Keratinocyte (primary cell): ENCODE results near the gene CLDN22. TPM values are rescaled to one million over a fixed set of nuclear protein-coding genes. Genes with fewer than 3 reads are reported as not detected.

Experiments used
- DNase-seq: peaks from one replicate; pipeline ENCODE4 v3.0.0-alpha.2; 2011; ENCODE audit warnings: low read depth, missing footprints, low spot score
- FAIRE-seq: peaks from 2 replicates; lab custom pipeline; 2011; peaks lifted over from hg19 to GRCh38; lab: Jason Lieb, UNC
- H2AFZ ChIP-seq: 2 replicates; pipeline ENCODE4 v1.6.0; 2012; ENCODE audit warnings: low read length, control low read depth, inconsistent platforms; ENCODE audit not compliant: control insufficient read depth
- H3K27ac ChIP-seq: 2 replicates; pipeline ENCODE4 v1.5.1; 2011; ENCODE audit warnings: low read length; ENCODE audit not compliant: control insufficient read depth, insufficient read depth
- H3K27me3 ChIP-seq: 3 replicates; pipeline ENCODE4 v1.6.0; 2011; ENCODE audit warnings: low read length; ENCODE audit not compliant: control insufficient read depth, insufficient read depth; ENCODE audit errors: extremely low read depth
- H3K36me3 ChIP-seq, 2 experiments: 2 replicates in 1 of 2; 3 replicates in 1 of 2; pipeline ENCODE4 v1.5.1; 2011; ENCODE audit warnings: low read length in 2 of 2, mild to moderate bottlenecking in 1 of 2; ENCODE audit not compliant: control insufficient read depth in 2 of 2, insufficient read depth in 2 of 2; ENCODE audit errors: extremely low read depth in 1 of 2
- H3K4me1 ChIP-seq: 3 replicates; pipeline ENCODE4 v1.5.1; 2011; ENCODE audit warnings: low read length; ENCODE audit not compliant: control insufficient read depth, insufficient read depth; ENCODE audit errors: extremely low read depth
- H3K4me2 ChIP-seq: 3 replicates; pipeline ENCODE4 v1.6.0; 2011; ENCODE audit warnings: low read depth, low read length; ENCODE audit not compliant: control insufficient read depth, insufficient read depth; ENCODE audit errors: extremely low read depth
- H3K4me3 ChIP-seq, 3 experiments: fragments of 200-600 bp in 1 of 3; sonication (generic) in 1 of 3; 2 replicates in 2 of 3; 3 replicates in 1 of 3; pipeline ENCODE4 v1.5.1; 2011 to 2016; ENCODE audit warnings: low read length in 3 of 3, mild to moderate bottlenecking in 3 of 3, control low read depth in 2 of 3, inconsistent platforms in 1 of 3, low read depth in 1 of 3, mixed read lengths in 1 of 3, mixed run types in 1 of 3, moderate library complexity in 1 of 3; ENCODE audit not compliant: control insufficient read depth in 2 of 3, insufficient read depth in 2 of 3; ENCODE audit errors: extremely low read depth in 1 of 3
- H3K79me2 ChIP-seq: 2 replicates; pipeline ENCODE4 v1.6.0; 2012; ENCODE audit warnings: low read length; ENCODE audit not compliant: control insufficient read depth, insufficient read depth
- H3K9ac ChIP-seq: 3 replicates; pipeline ENCODE4 v1.6.0; 2011; ENCODE audit warnings: low read length; ENCODE audit not compliant: control insufficient read depth, insufficient read depth; ENCODE audit errors: extremely low read depth
- H3K9me1 ChIP-seq: 3 replicates; pipeline ENCODE4 v1.6.0; 2011; ENCODE audit warnings: low read length; ENCODE audit not compliant: control insufficient read depth, insufficient read depth; ENCODE audit errors: extremely low read depth
- H3K9me3 ChIP-seq: 2 replicates; pipeline ENCODE4 v1.5.1; 2012; ENCODE audit warnings: low read depth, low read length; ENCODE audit not compliant: control insufficient read depth
- H4K20me1 ChIP-seq: 3 replicates; pipeline ENCODE4 v1.6.0; 2011; ENCODE audit warnings: low read length; ENCODE audit not compliant: control insufficient read depth, insufficient read depth; ENCODE audit errors: extremely low read depth
- CTCF ChIP-seq, 3 experiments: IDR thresholded peaks in 1 of 3; conservative IDR thresholded peaks in 1 of 3; optimal IDR thresholded peaks in 1 of 3; 2 replicates in 2 of 3; 3 replicates in 1 of 3; pipeline versions ENCODE3 to v1.5.1; 2011; ENCODE audit warnings: low read length in 3 of 3, mild to moderate bottlenecking in 3 of 3, moderate library complexity in 2 of 3, control low read depth in 1 of 3, inconsistent platforms in 1 of 3; ENCODE audit not compliant: insufficient read depth in 2 of 3; ENCODE audit errors: extremely low read depth in 1 of 3
- EZH2 ChIP-seq: IDR thresholded peaks from one replicate; pipeline ENCODE4 v1.6.1; 2012; ENCODE audit warnings: inconsistent platforms, mild to moderate bottlenecking, low read length, moderate library complexity
- dilution Hi-C: fragments of 300-500 bp; cut with MboI; formaldehyde crosslinking; loops from one replicate; pipeline ENCODE4 v1.7.0; 2020; ENCODE audit warnings: low sequenced_read_pairs; ENCODE audit not compliant: extremely low pct_ligation_motif_present
- polyA plus RNA-seq, 5 experiments: library from polyadenylated mRNA; depleted of rRNA in 3 of 5; stranded (reverse) in 3 of 5; stranded (forward) in 1 of 5; unstranded in 1 of 5; fragments of >200 nt; gene quantifications; 1 replicate in 1 of 5; 2 replicates in 3 of 5; 3 replicates in 1 of 5; pipeline versions ENCODE4 v1.2.1 to v1.2.3, GENCODE V29; 2011 to 2012; ENCODE audit warnings: missing spikeins in 2 of 5, low read depth in 1 of 5, low replicate concordance in 1 of 5

The CLDN22 gene
- polyA plus RNA-seq, 1 donor (not counting 4 experiments of a cell fraction or from before 2014, with no cell fraction given): 0.03 TPM

GRCh38 chr4:183300655-183301054 is 19.4 kb downstream of the CLDN22 start:
- H4K20me1 ChIP-seq: no peaks in the 10 kb centered on the region
- H2AFZ ChIP-seq: no peak overlapping the region
- H3K79me2 ChIP-seq: no peaks in the 10 kb centered on the region
- no peaks in the 10 kb centered on the region for H3K9me3 ChIP-seq
- H3K27me3 ChIP-seq: no peaks in the 10 kb centered on the region
- H3K4me3 ChIP-seq: no peak overlapping the region
- FAIRE-seq (no peak), DNase-seq (no peak)
- H3K9me1 ChIP-seq: no peaks in the 10 kb centered on the region
- H3K4me1 ChIP-seq: peaks cover 5% of the 10 kb centered on the region
- no peak for TF ChIP-seq EZH2
- no peak for TF ChIP-seq CTCF (optimal IDR thresholded peaks at IDR 0.05 in 1 of 3, IDR thresholded peaks at IDR 0.05 in 1 of 3, conservative IDR thresholded peaks at IDR 0.05 in 1 of 3; ENCODE audit: extremely low read depth in 1 of 3, insufficient read depth in 2 of 3, low read length in 3 of 3)
- dilution Hi-C loops: no loop called here
- H3K27ac ChIP-seq: no peak overlapping the region
- no peak overlapping the region for H3K9ac ChIP-seq
- H3K4me2 ChIP-seq: peak overlapping the region; percentile 16
- H3K36me3 ChIP-seq: no peaks in the 10 kb centered on the region

- no peak overlapping the region for H2AFZ ChIP-seq
- H3K9me3 ChIP-seq: no peaks in the 10 kb centered on the region
- H3K9ac ChIP-seq: no peak overlapping the region
- no peak overlapping the region for H3K4me3 ChIP-seq
- H4K20me1 ChIP-seq: no peaks in the 10 kb centered on the region
- H3K9me1 ChIP-seq: no peaks in the 10 kb centered on the region
- FAIRE-seq (no peak), DNase-seq (no peak)
- H3K4me2 ChIP-seq: no peak overlapping the region
- no peaks in the 10 kb centered on the region for H3K79me2 ChIP-seq
- dilution Hi-C loops: no loop called here
- no peaks in the 10 kb centered on the region for H3K27me3 ChIP-seq
- no peaks in the 10 kb centered on the region for H3K36me3 ChIP-seq
- no peak for TF ChIP-seq CTCF (optimal IDR thresholded peaks at IDR 0.05 in 1 of 3, IDR thresholded peaks at IDR 0.05 in 1 of 3, conservative IDR thresholded peaks at IDR 0.05 in 1 of 3; ENCODE audit: extremely low read depth in 1 of 3, insufficient read depth in 2 of 3, low read length in 3 of 3)
- no peak for TF ChIP-seq EZH2
- H3K4me1 ChIP-seq: peaks cover 8% of the 10 kb centered on the region
- H3K27ac ChIP-seq: no peak overlapping the region
Measured at GRCh38 chr4:183300070-183300469, 20.0 kb downstream of the CLDN22 start.
